ENCODE measurements around the gene OR2S2.

- no peak for TF ChIP-seq POLR2AphosphoS5 (IDR thresholded peaks at IDR 0.05)
- no peak for TF ChIP-seq CTCF (IDR thresholded peaks at IDR 0.05)
- no peak for TF ChIP-seq POLR2A (IDR thresholded peaks at IDR 0.05)
Observed at GRCh38 chr9:35933550-35934067, 24.3 kb downstream of the OR2S2 start.

Data from upper lobe of left lung (tissue), 4 donors.